ENCODE results near the gene KNL1.
"Not testable (repeated sequence)": the region's sequence is repeated elsewhere in the genome, so short reads cannot be mapped to it uniquely, and the experiment has no call there.

KNL1 gene

GRCh38 chr15:40680959-40681358 lies 86.9 kb downstream of the KNL1 start:
- DNase-seq (ENCODE audit: low spot score in 2 of 2); H3K27ac Mint-ChIP-seq; H3K4me1 Mint-ChIP-seq; H3K4me3 Mint-ChIP-seq; H3K36me3 Mint-ChIP-seq; ATAC-seq; H3K9me3 Mint-ChIP-seq: not testable (repeated sequence)

GRCh38 chr15:40684381-40684780 lies 90.3 kb downstream of the KNL1 start:
- no peak overlapping the region for H3K27ac Mint-ChIP-seq
- H3K36me3 Mint-ChIP-seq = no peaks in the 10 kb centered on the region
- H3K9me3 Mint-ChIP-seq = no peaks in the 10 kb centered on the region
- no peak overlapping the region for H3K4me3 Mint-ChIP-seq
- DNase-seq (ENCODE audit: low spot score in 2 of 2) (no peak), ATAC-seq (no peak)
- no peaks in the 10 kb centered on the region for H3K4me1 Mint-ChIP-seq

GRCh38 chr15:40685376-40685775 lies 91.3 kb downstream of the KNL1 start:
- peak overlapping the region; percentile 74 for H3K27ac Mint-ChIP-seq
- no peaks in the 10 kb centered on the region for H3K9me3 Mint-ChIP-seq
- H3K4me3 Mint-ChIP-seq = no peak overlapping the region
- DNase-seq (ENCODE audit: low spot score in 2 of 2) (no peak), ATAC-seq (no peak)
- no peaks in the 10 kb centered on the region for H3K4me1 Mint-ChIP-seq
- H3K36me3 Mint-ChIP-seq = no peaks in the 10 kb centered on the region

DNA sequence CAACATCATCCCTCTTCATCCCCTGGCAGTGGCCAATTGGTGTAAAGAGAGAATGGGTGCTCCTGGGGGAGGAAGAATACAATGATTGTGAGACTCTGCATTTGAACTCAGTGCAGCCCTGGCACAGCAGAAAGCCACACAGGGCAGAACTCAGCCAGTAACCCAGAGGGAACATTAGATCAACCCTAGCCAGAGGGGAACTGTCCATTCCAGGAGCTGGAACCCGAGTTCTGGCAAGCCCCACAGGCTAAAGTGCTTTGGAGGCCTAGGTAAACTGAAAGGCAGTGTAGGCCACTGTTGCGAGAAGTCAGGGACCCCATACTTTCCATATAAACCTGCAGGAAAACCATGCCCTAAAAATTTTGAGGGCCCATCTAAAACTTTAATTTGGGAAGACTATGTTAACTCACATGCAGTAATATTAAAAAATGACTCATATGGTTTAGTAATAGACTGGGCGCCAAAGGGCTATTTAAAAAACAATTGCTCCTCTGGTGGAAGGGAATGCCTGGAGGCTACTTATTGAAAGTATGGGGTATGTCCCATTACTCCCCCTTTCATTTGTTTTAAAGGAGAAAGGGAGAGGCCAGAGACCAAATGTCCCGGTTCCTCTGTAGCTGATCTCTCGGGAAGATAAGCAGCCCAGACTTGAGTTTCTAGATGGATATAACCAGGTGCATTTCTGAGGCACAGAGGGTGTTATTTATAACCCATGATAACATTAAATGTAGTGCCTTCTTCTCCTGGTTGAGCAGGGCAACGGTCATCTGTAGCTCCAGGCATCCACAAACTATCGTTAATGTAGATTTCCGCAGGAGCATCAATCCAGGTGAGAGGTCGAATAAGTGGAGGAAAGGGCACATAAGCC lies 95.1 kb downstream of the KNL1 start:
- H3K9me3 Mint-ChIP-seq = no peaks in the 10 kb centered on the region
- H3K4me1 Mint-ChIP-seq = peaks cover 7% of the 10 kb centered on the region
- peak overlapping the region; percentile 12 for H3K27ac Mint-ChIP-seq
- H3K36me3 Mint-ChIP-seq = peaks cover 16% of the 10 kb centered on the region
- no peak for DNase-seq (ENCODE audit: low spot score in 2 of 2)
- ATAC-seq = no peak
- no peak overlapping the region for H3K4me3 Mint-ChIP-seq

- no peak overlapping the region for H3K27ac Mint-ChIP-seq
- DNase-seq (ENCODE audit: low spot score in 2 of 2) = no peak
- peaks cover 40% of the 10 kb centered on the region for H3K36me3 Mint-ChIP-seq
- ATAC-seq = no peak
- H3K4me3 Mint-ChIP-seq = no peak overlapping the region
- no peaks in the 10 kb centered on the region for H3K9me3 Mint-ChIP-seq
- peaks cover 19% of the 10 kb centered on the region for H3K4me1 Mint-ChIP-seq
Measured at GRCh38 chr15:40691737-40692136, 97.7 kb downstream of the KNL1 start.

- H3K36me3 Mint-ChIP-seq = peaks cover 63% of the 10 kb centered on the region
- ATAC-seq = no peak
- no peaks in the 10 kb centered on the region for H3K9me3 Mint-ChIP-seq
- peak overlapping the region; percentile 96 for H3K4me3 Mint-ChIP-seq
- DNase-seq (ENCODE audit: low spot score in 2 of 2) = no peak
- peak overlapping the region; percentile 98 for H3K27ac Mint-ChIP-seq
- H3K4me1 Mint-ChIP-seq = peaks cover 19% of the 10 kb centered on the region
Measured at GRCh38 chr15:40693904-40694687, 100.0 kb downstream of the KNL1 start.

- Mint-ChIP-seq H3K27ac (peak within 1 kb of the TSS; percentile 98), H3K36me3 (peaks cover 71% of the 10 kb centered on the region), H3K9me3 (no peaks in the 10 kb centered on the region), H3K4me3 (peak within 1 kb of the TSS; percentile 96), H3K4me1 (peaks cover 19% of the 10 kb centered on the region)
- ATAC-seq (peak; percentile 98), DNase-seq (ENCODE audit: low spot score in 2 of 2) (peak; percentile 76 to 95)
Measured at GRCh38 chr15:40694688-40695468, 100.8 kb downstream of the KNL1 start, which contains the start of gene RAD51. TSS of gene RAD51 (plus strand) at chr15:40695174. CDS start at chr15:40698759, 3,585 bp downstream.

- no peaks in the 10 kb centered on the region for H3K9me3 Mint-ChIP-seq
- H3K4me3 Mint-ChIP-seq = peak overlapping the region; percentile 96
- peak; percentile 43 for ATAC-seq
- no peak for DNase-seq (ENCODE audit: low spot score in 2 of 2)
- H3K36me3 Mint-ChIP-seq = peaks cover 77% of the 10 kb centered on the region
- peaks cover 19% of the 10 kb centered on the region for H3K4me1 Mint-ChIP-seq
- H3K27ac Mint-ChIP-seq = peak overlapping the region; percentile 98
Measured at GRCh38 chr15:40695469-40695890, 101.4 kb downstream of the KNL1 start.

DNA sequence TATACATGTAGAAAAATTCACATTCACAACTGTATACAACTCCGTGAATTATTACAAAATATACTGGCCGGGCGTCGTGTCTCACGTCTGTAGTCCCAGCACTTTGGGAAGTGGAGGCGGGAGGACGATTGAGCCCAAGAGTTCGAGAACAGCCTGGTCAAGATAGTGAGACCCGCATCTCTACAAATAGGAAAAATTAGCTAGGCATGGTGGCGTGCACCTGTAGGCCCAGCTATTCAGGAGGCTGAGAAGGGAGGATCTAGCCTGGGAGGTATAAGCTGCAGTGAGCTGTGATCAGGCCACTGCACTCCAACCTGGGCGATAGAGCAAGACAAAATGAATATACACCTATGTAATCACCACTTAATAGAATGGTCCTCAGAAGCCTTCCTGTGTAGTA lies 102.2 kb downstream of the KNL1 start:
- DNase-seq (ENCODE audit: low spot score in 2 of 2) (no peak), ATAC-seq (no peak)
- Mint-ChIP-seq H3K4me3 (peak overlapping the region; percentile 96), H3K27ac (peak overlapping the region; percentile 98), H3K4me1 (peaks cover 19% of the 10 kb centered on the region), H3K36me3 (peaks cover 85% of the 10 kb centered on the region), H3K9me3 (no peaks in the 10 kb centered on the region)

DNA sequence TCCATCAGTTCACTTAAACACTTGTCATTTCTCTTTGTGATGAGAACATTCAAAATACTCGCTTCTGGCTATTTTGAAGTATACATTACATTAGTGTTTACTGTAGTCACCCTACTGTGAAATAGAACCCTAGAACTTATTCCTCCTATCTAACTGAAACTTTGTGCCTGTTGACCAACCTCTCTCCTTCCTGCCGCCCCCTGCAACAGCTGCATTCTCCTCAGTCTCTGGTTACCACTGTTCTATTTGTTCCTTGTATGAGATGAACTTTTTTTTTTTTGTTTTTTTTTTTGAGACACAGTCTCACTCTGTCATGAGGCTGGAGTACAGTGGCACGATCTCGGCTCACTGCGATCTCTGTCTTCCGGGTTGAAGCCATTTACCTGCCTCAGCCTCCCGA lies 103.9 kb downstream of the KNL1 start:
- Mint-ChIP-seq H3K4me1 (peaks cover 19% of the 10 kb centered on the region), H3K4me3 (no peak overlapping the region)

DNA sequence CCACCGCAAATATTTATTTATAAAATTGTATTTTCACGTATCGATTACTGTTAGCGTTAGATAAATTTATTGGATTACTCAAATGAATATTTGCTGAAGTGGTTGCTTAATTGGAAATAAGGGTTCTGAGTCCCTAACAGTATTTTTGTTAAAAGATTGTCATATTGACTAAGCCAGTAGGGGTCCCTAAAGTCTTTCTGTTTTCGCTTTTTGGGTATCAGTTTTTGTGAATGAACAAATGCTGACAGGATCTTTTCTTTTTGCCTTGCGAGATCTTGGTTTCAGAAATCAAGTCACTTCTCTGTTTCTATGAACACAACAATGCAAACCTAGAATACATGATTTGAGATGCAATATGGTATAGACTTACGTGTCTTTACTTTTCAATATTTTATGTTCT lies 108.0 kb downstream of the KNL1 start:
- no peak overlapping the region for H3K27ac Mint-ChIP-seq

More for the DNA sequence above, 103.9 kb downstream of the KNL1 start:
- H3K36me3 Mint-ChIP-seq = peaks cover 95% of the 10 kb centered on the region
- H3K9me3 Mint-ChIP-seq = no peaks in the 10 kb centered on the region
- ATAC-seq = no peak
- no peak for DNase-seq (ENCODE audit: low spot score in 2 of 2)
- no peak overlapping the region for H3K27ac Mint-ChIP-seq

DNA sequence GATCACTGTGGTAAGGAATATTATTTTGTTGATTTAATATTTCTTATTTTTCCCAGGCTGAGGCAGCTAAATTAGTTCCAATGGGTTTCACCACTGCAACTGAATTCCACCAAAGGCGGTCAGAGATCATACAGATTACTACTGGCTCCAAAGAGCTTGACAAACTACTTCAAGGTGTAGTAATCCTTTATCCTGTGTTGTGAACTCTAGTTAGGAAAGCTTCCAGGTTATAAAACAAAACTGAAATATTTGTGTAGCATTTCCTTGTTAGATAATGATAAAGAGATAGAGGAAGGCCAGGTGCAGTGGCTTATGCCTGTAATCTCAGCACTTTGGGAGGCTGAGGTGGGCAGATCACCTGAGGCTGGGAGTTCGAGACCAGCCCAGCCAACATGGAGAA lies 112.1 kb downstream of the KNL1 start:
- no peaks in the 10 kb centered on the region for H3K4me1 Mint-ChIP-seq
- ATAC-seq = no peak
- no peak for DNase-seq (ENCODE audit: low spot score in 2 of 2)
- peaks cover 100% of the 10 kb centered on the region for H3K36me3 Mint-ChIP-seq
- no peaks in the 10 kb centered on the region for H3K9me3 Mint-ChIP-seq
- H3K27ac Mint-ChIP-seq = no peak overlapping the region
- H3K4me3 Mint-ChIP-seq = no peak overlapping the region

More for the DNA sequence above, 108.0 kb downstream of the KNL1 start:
- no peak for DNase-seq (ENCODE audit: low spot score in 2 of 2)
- H3K9me3 Mint-ChIP-seq = no peaks in the 10 kb centered on the region
- no peak overlapping the region for H3K4me3 Mint-ChIP-seq
- peaks cover 100% of the 10 kb centered on the region for H3K36me3 Mint-ChIP-seq
- H3K4me1 Mint-ChIP-seq = no peaks in the 10 kb centered on the region
- ATAC-seq = no peak
